BLaER1 treated with 17β-estradiol and CSF1 and Interleukin-3, amounts not matched to agents 10 nM and 100 nM (cell line): ENCODE data around the gene DIRAS1.

ENCODE experiments used
- H3K27ac ChIP-seq, 11 experiments: shearing (Covaris generic); formaldehyde crosslinking; 2 replicates each; pipeline ENCODE4 v1.8.1; 2022
- H3K27me3 ChIP-seq, 11 experiments: shearing (Covaris generic); formaldehyde crosslinking; 2 replicates each; pipeline ENCODE4 v1.8.1; 2022
- H3K36me3 ChIP-seq, 11 experiments: shearing (Covaris generic); formaldehyde crosslinking; 2 replicates each; pipeline ENCODE4 v1.8.1; 2022
- H3K4me1 ChIP-seq, 10 experiments: shearing (Covaris generic); formaldehyde crosslinking; 2 replicates each; pipeline ENCODE4 v1.8.1; 2022
- H3K4me2 ChIP-seq, 11 experiments: shearing (Covaris generic); formaldehyde crosslinking; 2 replicates each; pipeline ENCODE4 v1.8.1; 2022
- H3K4me3 ChIP-seq, 10 experiments: shearing (Covaris generic); formaldehyde crosslinking; 2 replicates each; pipeline ENCODE4 v1.8.1; 2022
- H3K9ac ChIP-seq, 11 experiments: shearing (Covaris generic); formaldehyde crosslinking; 2 replicates each; pipeline ENCODE4 v1.8.1; 2022
- H3K9me3 ChIP-seq, 11 experiments: shearing (Covaris generic); formaldehyde crosslinking; replicated peaks in 1 of 11; 2 replicates each; pipeline ENCODE4 v1.8.1; 2022
- H4K20me1 ChIP-seq, 11 experiments: shearing (Covaris generic); formaldehyde crosslinking; 2 replicates each; pipeline ENCODE4 v1.8.1; 2022
- Cebpa-rat ChIP-seq, 11 experiments: shearing (Covaris generic); IDR thresholded peaks; 2 replicates each; pipeline ENCODE4 v1.8.1; 2022

Gene DIRAS1

GRCh38 chr19:2744113-2744512 lies 22.9 kb upstream of the DIRAS1 start:
- H4K20me1 ChIP-seq, result peaks cover 0 to 5% (median 0%) of the 10 kb centered on the region in 11 experiments; a peak in 3 of 22 replicates
- H3K4me3 ChIP-seq, result no peak overlapping the region
- no peaks in the 10 kb centered on the region; a peak in 2 of 22 replicates for H3K27me3 ChIP-seq
- no peak for TF ChIP-seq Cebpa-rat (IDR thresholded peaks at IDR 0.05)
- H3K4me2 ChIP-seq, result no peak overlapping the region
- peaks cover 1 to 28% (median 10%) of the 10 kb centered on the region in 10 experiments for H3K4me1 ChIP-seq
- no peaks in the 10 kb centered on the region for H3K9me3 ChIP-seq
- no peak overlapping the region for H3K27ac ChIP-seq
- no peak overlapping the region for H3K9ac ChIP-seq
- H3K36me3 ChIP-seq, result no peaks in the 10 kb centered on the region

DNA sequence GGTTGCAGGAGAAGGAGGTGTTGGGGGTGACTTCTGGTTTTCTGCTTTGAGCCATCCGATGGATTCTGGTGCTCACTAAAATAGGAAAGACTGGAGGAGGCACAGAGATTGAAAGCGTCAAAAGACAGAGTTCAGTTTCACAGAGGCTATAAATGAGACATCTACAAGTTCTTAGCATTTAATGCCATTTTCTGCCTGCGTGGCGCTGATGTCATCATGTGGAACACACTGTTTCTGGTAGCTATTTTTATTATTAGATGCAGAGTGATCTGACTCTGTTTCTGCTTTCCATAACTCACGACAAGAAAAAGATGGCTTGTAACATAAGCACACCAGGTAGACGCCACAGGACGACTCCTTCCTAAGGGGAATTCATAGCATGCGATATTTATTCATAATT lies 21.9 kb upstream of the DIRAS1 start:
- peaks cover 11 to 28% (median 13%) of the 10 kb centered on the region in 10 experiments; a peak in 19 of 20 replicates for H3K4me1 ChIP-seq
- H3K27ac ChIP-seq, result no peak overlapping the region
- H3K4me2 ChIP-seq, result no peak overlapping the region
- no peak overlapping the region for H3K9ac ChIP-seq
- H3K27me3 ChIP-seq, result no peaks in the 10 kb centered on the region; a peak in 2 of 22 replicates
- peaks cover 0 to 4% (median 0%) of the 10 kb centered on the region in 11 experiments; a peak in 2 of 22 replicates for H3K36me3 ChIP-seq
- no peaks in the 10 kb centered on the region for H3K9me3 ChIP-seq
- TF ChIP-seq Cebpa-rat (IDR thresholded peaks at IDR 0.05), result no peak
- no peak overlapping the region for H3K4me3 ChIP-seq
- peaks cover 0 to 14% (median 3%) of the 10 kb centered on the region in 11 experiments; a peak in 7 of 22 replicates for H4K20me1 ChIP-seq

DNA sequence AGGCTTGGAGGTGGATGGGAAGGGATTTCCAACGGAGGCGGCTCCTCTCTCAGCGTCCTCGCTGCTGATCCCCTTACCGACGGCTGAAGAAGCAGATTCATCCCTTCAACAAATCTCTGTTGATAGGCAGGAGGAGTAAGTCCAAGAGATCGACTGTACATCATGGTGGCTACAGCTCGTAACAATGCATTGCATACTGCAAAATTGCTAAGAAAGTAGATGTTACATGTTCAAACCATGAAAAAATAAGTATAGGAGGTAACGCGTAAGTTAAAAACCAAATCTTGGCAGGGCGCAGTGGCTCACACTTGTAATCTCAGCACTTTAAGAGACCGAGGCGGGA lies 19.1 kb upstream of the DIRAS1 start:
- Histone ChIP-seq H4K20me1 (peaks cover 4 to 40% (median 20%) of the 10 kb centered on the region in 11 experiments; a peak in 18 of 22 replicates), H3K4me2 (peak overlapping the region in 9 of 11 experiments; percentile 24 to 86 (median 54); a peak in 15 of 22 replicates), H3K9ac (no peak overlapping the region), H3K27ac (no peak overlapping the region), H3K36me3 (peaks cover 20 to 28% (median 23%) of the 10 kb centered on the region in 11 experiments), H3K4me3 (peak overlapping the region in 6 of 10 experiments; percentile 75 to 98 (median 90); a peak in 4 of 20 replicates), H3K4me1 (peaks cover 12 to 35% (median 26%) of the 10 kb centered on the region in 10 experiments), H3K27me3 (no peaks in the 10 kb centered on the region; a peak in 2 of 22 replicates), H3K9me3 (peaks cover 0 to 14% (median 10%) of the 10 kb centered on the region in 11 experiments; a peak in 16 of 22 replicates)
- no peak for TF ChIP-seq Cebpa-rat (IDR thresholded peaks at IDR 0.05)

GRCh38 chr19:2739602-2740313 lies 18.6 kb upstream of the DIRAS1 start, which contains the start of gene SLC39A3:
SLC39A3 (minus strand) TSS chr19:2740017; CDS start chr19:2737257, 2,760 bp downstream.
- peaks cover 12 to 40% (median 30%) of the 10 kb centered on the region in 10 experiments for H3K4me1 ChIP-seq
- H3K4me3 ChIP-seq, result peak within 1 kb of the TSS; percentile 75 to 99 (median 89)
- peaks cover 25 to 34% (median 28%) of the 10 kb centered on the region in 11 experiments for H3K36me3 ChIP-seq
- TF ChIP-seq Cebpa-rat (IDR thresholded peaks at IDR 0.05), result no peak
- H3K9me3 ChIP-seq, result peaks cover 0 to 14% (median 10%) of the 10 kb centered on the region in 11 experiments; a peak in 16 of 22 replicates
- peaks cover 5 to 45% (median 26%) of the 10 kb centered on the region in 11 experiments; a peak in 20 of 22 replicates for H4K20me1 ChIP-seq
- H3K9ac ChIP-seq, result peak within 1 kb of the TSS; percentile 78 to 89 (median 86)
- peak within 1 kb of the TSS; percentile 58 to 81 (median 75); a peak in 21 of 22 replicates for H3K27ac ChIP-seq
- H3K27me3 ChIP-seq, result no peaks in the 10 kb centered on the region; a peak in 2 of 22 replicates
- peak within 1 kb of the TSS; percentile 85 to 98 (median 95) for H3K4me2 ChIP-seq

GRCh38 chr19:2736550-2737190 lies 15.5 kb upstream of the DIRAS1 start:
- Histone ChIP-seq H3K4me2 (no peak overlapping the region), H4K20me1 (peaks cover 5 to 76% (median 57%) of the 10 kb centered on the region in 11 experiments; a peak in 20 of 22 replicates), H3K4me3 (no peak overlapping the region), H3K27ac (no peak overlapping the region), H3K27me3 (no peaks in the 10 kb centered on the region; a peak in 2 of 22 replicates), H3K9me3 (peaks cover 0 to 14% (median 10%) of the 10 kb centered on the region in 11 experiments; a peak in 16 of 22 replicates), H3K4me1 (peaks cover 12 to 59% (median 42%) of the 10 kb centered on the region in 10 experiments), H3K9ac (no peak overlapping the region), H3K36me3 (peaks cover 40 to 64% (median 55%) of the 10 kb centered on the region in 11 experiments)
- TF ChIP-seq Cebpa-rat (IDR thresholded peaks at IDR 0.05), result peak in 10 of 11 experiments; percentile 22 to 92 (median 54); a peak in 12 of 22 replicates

GRCh38 chr19:2735374-2735773 lies 14.2 kb upstream of the DIRAS1 start:
- Histone ChIP-seq H3K4me1 (peaks cover 12 to 71% (median 54%) of the 10 kb centered on the region in 10 experiments), H3K27ac (0 out of 22 replicates have a peak overlapping the region, but pooled peaks of 1 of the 11 experiments have one; percentile 7), H3K9me3 (peaks cover 0 to 14% (median 10%) of the 10 kb centered on the region in 11 experiments; a peak in 16 of 22 replicates), H3K9ac (peak overlapping the region in 3 of 11 experiments; percentile 24 to 44 (median 30); a peak in 2 of 22 replicates), H3K36me3 (peaks cover 40 to 75% (median 59%) of the 10 kb centered on the region in 11 experiments), H3K4me2 (peak overlapping the region in 10 of 11 experiments; percentile 2 to 85 (median 74); a peak in 19 of 22 replicates), H3K27me3 (no peaks in the 10 kb centered on the region), H4K20me1 (peaks cover 5 to 89% (median 62%) of the 10 kb centered on the region in 11 experiments; a peak in 20 of 22 replicates), H3K4me3 (no peak overlapping the region)
- no peak for TF ChIP-seq Cebpa-rat (IDR thresholded peaks at IDR 0.05)

GRCh38 chr19:2734589-2735288 lies 13.6 kb upstream of the DIRAS1 start:
- peaks cover 0 to 14% (median 10%) of the 10 kb centered on the region in 11 experiments; a peak in 16 of 22 replicates for H3K9me3 ChIP-seq
- peaks cover 12 to 74% (median 60%) of the 10 kb centered on the region in 10 experiments for H3K4me1 ChIP-seq
- peak overlapping the region in 10 of 11 experiments; percentile 2 to 85 (median 74); a peak in 19 of 22 replicates for H3K4me2 ChIP-seq
- no peak for TF ChIP-seq Cebpa-rat (IDR thresholded peaks at IDR 0.05)
- H4K20me1 ChIP-seq, result peaks cover 5 to 95% (median 62%) of the 10 kb centered on the region in 11 experiments; a peak in 20 of 22 replicates
- no peaks in the 10 kb centered on the region for H3K27me3 ChIP-seq
- no peak overlapping the region for H3K4me3 ChIP-seq
- H3K27ac ChIP-seq, result 0 out of 22 replicates have a peak overlapping the region, but pooled peaks of 1 of the 11 experiments have one; percentile 7
- peaks cover 40 to 75% (median 59%) of the 10 kb centered on the region in 11 experiments for H3K36me3 ChIP-seq
- H3K9ac ChIP-seq, result peak overlapping the region in 6 of 11 experiments; percentile 5 to 44 (median 27); a peak in 5 of 22 replicates
